HuH-7.5 (cell line): ENCODE measurements around the gene POMT2.
"Not testable (repeated sequence)": the region's sequence is repeated elsewhere in the genome, so short reads cannot be mapped to it uniquely, and the experiment has no call there.

Source experiments
- DNase-seq: peaks from one replicate; pipeline ENCODE4 v3.0.0; 2011; ENCODE audit warnings: low spot score

Gene POMT2

GRCh38 chr14:77324816-77325745, 4.4 kb upstream of the POMT2 start:
- DNase-seq: no peak

GRCh38 chr14:77324289-77324688, 3.6 kb upstream of the POMT2 start:
- DNase-seq: no peak

GRCh38 chr14:77323571-77323970, 2.9 kb upstream of the POMT2 start:
- DNase-seq: no peak

GRCh38 chr14:77322951-77323350, 2.3 kb upstream of the POMT2 start:
- DNase-seq: no peak

GRCh38 chr14:77322250-77322902, 1.7 kb upstream of the POMT2 start:
- no peak for DNase-seq

GRCh38 chr14:77319422-77319821, 1.3 kb downstream of the POMT2 start:
- no peak for DNase-seq

- DNase-seq: not testable (repeated sequence)
Measured at GRCh38 chr14:77318756-77319155, 1.9 kb downstream of the POMT2 start.

- no peak for DNase-seq
Measured at GRCh38 chr14:77318006-77318553, 2.6 kb downstream of the POMT2 start.

GRCh38 chr14:77316872-77317301, 3.8 kb downstream of the POMT2 start:
- no peak for DNase-seq

GRCh38 chr14:77316195-77316505, 4.5 kb downstream of the POMT2 start:
- DNase-seq: no peak

GRCh38 chr14:77314539-77315457, 5.9 kb downstream of the POMT2 start:
- no peak for DNase-seq

- no peak for DNase-seq
Measured at GRCh38 chr14:77314043-77314442, 6.6 kb downstream of the POMT2 start.

- no peak for DNase-seq
Measured at GRCh38 chr14:77313371-77313770, 7.3 kb downstream of the POMT2 start.

- no peak for DNase-seq
Measured at GRCh38 chr14:77311217-77311616, 9.5 kb downstream of the POMT2 start.

GRCh38 chr14:77310026-77310425, 10.7 kb downstream of the POMT2 start:
- DNase-seq: no peak

GRCh38 chr14:77309131-77309530, 11.6 kb downstream of the POMT2 start:
- no peak for DNase-seq

- no peak for DNase-seq
Measured at GRCh38 chr14:77306851-77307496, 13.7 kb downstream of the POMT2 start.

- no peak for DNase-seq
Measured at GRCh38 chr14:77306416-77306815, 14.3 kb downstream of the POMT2 start.

GRCh38 chr14:77305696-77306095, 15.0 kb downstream of the POMT2 start:
- DNase-seq: no peak

GRCh38 chr14:77303417-77304156, 17.1 kb downstream of the POMT2 start:
- DNase-seq: peak; percentile 42

GRCh38 chr14:77302926-77303325, 17.8 kb downstream of the POMT2 start:
- no peak for DNase-seq
